ENCODE data around the gene SIRPB2.

The SIRPB2 gene

GRCh38 chr20:1491281-1491840 is at the start of gene SIRPB2:
TSS of gene SIRPB2 (minus strand) at chr20:1491420. CDS start at chr20:1491359, 61 bp downstream.
- Histone ChIP-seq H3K4me3 (IDR thresholded peaks at IDR 0.05; ENCODE audit: insufficient read depth, low read depth, low read length) (no peak within 1 kb of the TSS), H3K4me2 (no peak within 1 kb of the TSS), H2AFZ (ENCODE audit: low read depth) (no peak within 1 kb of the TSS), H3K27me3 (ENCODE audit: insufficient read depth, low read depth) (no peaks in the 10 kb centered on the region), H4K20me1 (ENCODE audit: insufficient read depth) (no peaks in the 10 kb centered on the region), H3K36me3 (ENCODE audit: insufficient read depth) (no peaks in the 10 kb centered on the region), H3K79me2 (ENCODE audit: insufficient read depth, low read depth) (no peaks in the 10 kb centered on the region), H3K9ac (no peak within 1 kb of the TSS), H3K4me1 (ENCODE audit: low read depth, poor library complexity, severe bottlenecking) (no peaks in the 10 kb centered on the region), H3K27ac (no peak within 1 kb of the TSS)
- no peak for TF ChIP-seq CTCF (conservative IDR thresholded peaks at IDR 0.05; ENCODE audit: low read depth, low read length)

GRCh38 chr20:1539816-1540419 is 48.7 kb upstream of the SIRPB2 start:
- H3K9ac ChIP-seq: no peak overlapping the region
- H3K4me3 ChIP-seq (IDR thresholded peaks at IDR 0.05; ENCODE audit: insufficient read depth, low read depth, low read length): no peak overlapping the region
- no peak overlapping the region for H3K27ac ChIP-seq
- H2AFZ ChIP-seq (ENCODE audit: low read depth): no peak overlapping the region
- no peak overlapping the region for H3K4me2 ChIP-seq
- H3K4me1 ChIP-seq (ENCODE audit: low read depth, poor library complexity, severe bottlenecking): no peaks in the 10 kb centered on the region
- H4K20me1 ChIP-seq (ENCODE audit: insufficient read depth): no peaks in the 10 kb centered on the region
- H3K36me3 ChIP-seq (ENCODE audit: insufficient read depth): no peaks in the 10 kb centered on the region
- H3K27me3 ChIP-seq (ENCODE audit: insufficient read depth, low read depth): no peaks in the 10 kb centered on the region
- no peak for TF ChIP-seq CTCF (conservative IDR thresholded peaks at IDR 0.05; ENCODE audit: low read depth, low read length)
- H3K79me2 ChIP-seq (ENCODE audit: insufficient read depth, low read depth): no peaks in the 10 kb centered on the region

GRCh38 chr20:1538655-1539054 is 47.4 kb upstream of the SIRPB2 start:
- TF ChIP-seq CTCF (conservative IDR thresholded peaks at IDR 0.05; ENCODE audit: low read depth, low read length): no peak
- no peaks in the 10 kb centered on the region for H4K20me1 ChIP-seq (ENCODE audit: insufficient read depth)
- no peak overlapping the region for H3K27ac ChIP-seq
- H3K4me2 ChIP-seq: no peak overlapping the region
- no peaks in the 10 kb centered on the region for H3K79me2 ChIP-seq (ENCODE audit: insufficient read depth, low read depth)
- H3K27me3 ChIP-seq (ENCODE audit: insufficient read depth, low read depth): no peaks in the 10 kb centered on the region
- H3K4me3 ChIP-seq (IDR thresholded peaks at IDR 0.05; ENCODE audit: insufficient read depth, low read depth, low read length): no peak overlapping the region
- H3K9ac ChIP-seq: no peak overlapping the region
- H3K4me1 ChIP-seq (ENCODE audit: low read depth, poor library complexity, severe bottlenecking): no peaks in the 10 kb centered on the region
- no peak overlapping the region for H2AFZ ChIP-seq (ENCODE audit: low read depth)
- H3K36me3 ChIP-seq (ENCODE audit: insufficient read depth): no peaks in the 10 kb centered on the region

GRCh38 chr20:1537731-1538058 is 46.5 kb upstream of the SIRPB2 start:
- Histone ChIP-seq H3K27me3 (ENCODE audit: insufficient read depth, low read depth) (no peaks in the 10 kb centered on the region), H3K9ac (no peak overlapping the region), H3K4me2 (no peak overlapping the region), H2AFZ (ENCODE audit: low read depth) (no peak overlapping the region), H3K79me2 (ENCODE audit: insufficient read depth, low read depth) (no peaks in the 10 kb centered on the region), H3K4me3 (IDR thresholded peaks at IDR 0.05; ENCODE audit: insufficient read depth, low read depth, low read length) (no peak overlapping the region), H3K4me1 (ENCODE audit: low read depth, poor library complexity, severe bottlenecking) (no peaks in the 10 kb centered on the region), H3K27ac (no peak overlapping the region), H4K20me1 (ENCODE audit: insufficient read depth) (no peaks in the 10 kb centered on the region), H3K36me3 (ENCODE audit: insufficient read depth) (no peaks in the 10 kb centered on the region)
- TF ChIP-seq CTCF (conservative IDR thresholded peaks at IDR 0.05; ENCODE audit: low read depth, low read length): no peak
